Lower leg skin (tissue), 3 donors: Measurements from ENCODE around the gene WDR33.

Experiments used
- CTCF ChIP-seq, 3 donors: fragments of 450-650 bp; IDR thresholded peaks; one replicate each; pipeline ENCODE4 v1.5.1; 2016; ENCODE audit warnings: antibody characterized with exemption in 3 of 3, mild to moderate bottlenecking in 3 of 3, moderate library complexity in 2 of 3
- POLR2A ChIP-seq, 2 donors: fragments of 450-650 bp; IDR thresholded peaks; one replicate each; pipeline ENCODE4 v1.6.1; 2016 to 2017; ENCODE audit warnings: antibody characterized with exemption in 2 of 2, mild to moderate bottlenecking in 1 of 2, moderate library complexity in 1 of 2

GRCh38 chr2:127661072-127661649 lies 149.8 kb downstream of the WDR33 start:
- TF ChIP-seq CTCF (IDR thresholded peaks at IDR 0.05) (no peak), POLR2A (IDR thresholded peaks at IDR 0.05) (no peak)
